PC-3 (cell line): ENCODE data around the gene CSPG4. TPM values are rescaled to one million over a fixed set of nuclear protein-coding genes. Genes with fewer than 3 reads are reported as not detected.
"Not testable (repeated sequence)": the region's sequence is repeated elsewhere in the genome, so short reads cannot be mapped to it uniquely, and the experiment has no call there.

Experiments
- ATAC-seq: fragments of 200-7000 bp; cut with Tn5 transposase; 2 replicates; pipeline ENCODE4 v1.9.1; 2020; ENCODE audit warnings: mild to moderate bottlenecking, moderate library complexity
- BruUV-seq: library from RNA; stranded (reverse); fragments of 400-500 nt; replicated peaks from 2 replicates; lab custom pipeline; 2021; lab: Mats Ljungman, UMichigan
- CTCF ChIA-PET: fragments of 300-600 bp; sonication (Branson Sonifier 250); formaldehyde crosslinking; loops from one replicate; lab custom pipeline; 2022; ENCODE audit warnings: antibody characterized with exemption; lab: Charles Lee
- POLR2A ChIA-PET: fragments of 300-600 bp; sonication (Branson Sonifier 250); formaldehyde crosslinking; loops from one replicate; lab custom pipeline; 2022; ENCODE audit warnings: antibody characterized with exemption; ENCODE audit not compliant: unreplicated experiment; lab: Charles Lee
- DNase-seq: peaks from one replicate; pipeline ENCODE4 v3.0.0-alpha.2; 2015
- H2AFZ ChIP-seq: fragments of 300-600 bp; sonication (generic); 2 replicates; pipeline ENCODE4 v1.6.0; 2016; ENCODE audit warnings: antibody characterized with exemption, low read length
- H3F3A ChIP-seq: fragments of 300-600 bp; sonication (generic); one replicate; pipeline ENCODE4 v1.6.0; 2017; ENCODE audit warnings: antibody characterized with exemption, low read length, control low read depth, mild to moderate bottlenecking; ENCODE audit not compliant: unreplicated experiment
- H3K27ac ChIP-seq: fragments of 300-600 bp; sonication (generic); 2 replicates; pipeline ENCODE4 v1.5.1; 2016; ENCODE audit warnings: mild to moderate bottlenecking, low read length
- H3K27me3 ChIP-seq: fragments of 300-600 bp; sonication (generic); 2 replicates; pipeline ENCODE4 v1.6.1; 2016; ENCODE audit warnings: low read length, mixed read lengths
- H3K36me3 ChIP-seq: fragments of 300-600 bp; sonication (generic); 2 replicates; pipeline ENCODE4 v1.6.1; 2016; ENCODE audit warnings: low read depth, mixed run types, low read length, mixed read lengths
- H3K4me1 ChIP-seq: fragments of 300-600 bp; sonication (generic); 2 replicates; pipeline ENCODE4 v1.5.1; 2016; ENCODE audit warnings: low read length; ENCODE audit not compliant: insufficient read depth
- H3K4me2 ChIP-seq: fragments of 300-600 bp; sonication (generic); 2 replicates; pipeline ENCODE4 v1.6.0; 2016; ENCODE audit warnings: low read length
- H3K4me3 ChIP-seq: fragments of 300-600 bp; sonication (generic); 2 replicates; pipeline ENCODE4 v1.5.1; 2016; ENCODE audit warnings: mild to moderate bottlenecking, low read length, mixed read lengths
- H3K79me2 ChIP-seq: fragments of 300-600 bp; sonication (generic); 2 replicates; pipeline ENCODE4 v1.6.1; 2017; ENCODE audit warnings: low read length, mixed read lengths
- H3K9ac ChIP-seq: fragments of 300-600 bp; sonication (generic); 2 replicates; pipeline ENCODE4 v1.6.0; 2016; ENCODE audit warnings: mild to moderate bottlenecking, low read length
- H3K9me2 ChIP-seq: fragments of 300-600 bp; sonication (generic); replicated peaks from 2 replicates; pipeline ENCODE4 v1.6.1; 2016; ENCODE audit warnings: mixed run types, low read length, mixed read lengths
- H3K9me3 ChIP-seq: fragments of 300-600 bp; sonication (generic); 2 replicates; pipeline ENCODE4 v1.6.1; 2016; ENCODE audit warnings: low read length, mixed read lengths
- H4K20me1 ChIP-seq: fragments of 300-600 bp; sonication (generic); 2 replicates; pipeline ENCODE4 v1.6.1; 2016; ENCODE audit warnings: low read length, mixed read lengths
- EZH2 ChIP-seq: fragments of 300-600 bp; sonication (generic); IDR thresholded peaks from one replicate; pipeline ENCODE4 v1.6.1; 2017; ENCODE audit warnings: antibody characterized with exemption, mild to moderate bottlenecking, low read length; ENCODE audit not compliant: unreplicated experiment
- EZH2phosphoT487 ChIP-seq: fragments of 300-600 bp; sonication (generic); IDR thresholded peaks from 2 replicates; pipeline ENCODE4 v1.6.1; 2018; ENCODE audit warnings: mild to moderate bottlenecking, antibody characterized with exemption, low read length, borderline replicate concordance
- intact Hi-C: fragments of 100-400 bp; cut with micrococcal nuclease; formaldehyde crosslinking; loops from 2 replicates; pipeline ENCODE4 v1.9.0; 2023
- total RNA-seq: library from RNA; depleted of rRNA; stranded (reverse); fragments of >200 nt; gene quantifications from 2 replicates; pipeline ENCODE4 v1.2.3, GENCODE V29; 2014
- TF ChIP-seq, protein P1 (sequence below): fragments of 300-600 bp; sonication (generic); conservative IDR thresholded peaks from 2 replicates; pipeline ENCODE4 v1.5.1; 2017; ENCODE audit warnings: antibody characterized with exemption, low read depth, mild to moderate bottlenecking, low read length

The CSPG4 gene
- total RNA-seq, 1 experiment from 2014 or later: 2.0 TPM

DNA sequence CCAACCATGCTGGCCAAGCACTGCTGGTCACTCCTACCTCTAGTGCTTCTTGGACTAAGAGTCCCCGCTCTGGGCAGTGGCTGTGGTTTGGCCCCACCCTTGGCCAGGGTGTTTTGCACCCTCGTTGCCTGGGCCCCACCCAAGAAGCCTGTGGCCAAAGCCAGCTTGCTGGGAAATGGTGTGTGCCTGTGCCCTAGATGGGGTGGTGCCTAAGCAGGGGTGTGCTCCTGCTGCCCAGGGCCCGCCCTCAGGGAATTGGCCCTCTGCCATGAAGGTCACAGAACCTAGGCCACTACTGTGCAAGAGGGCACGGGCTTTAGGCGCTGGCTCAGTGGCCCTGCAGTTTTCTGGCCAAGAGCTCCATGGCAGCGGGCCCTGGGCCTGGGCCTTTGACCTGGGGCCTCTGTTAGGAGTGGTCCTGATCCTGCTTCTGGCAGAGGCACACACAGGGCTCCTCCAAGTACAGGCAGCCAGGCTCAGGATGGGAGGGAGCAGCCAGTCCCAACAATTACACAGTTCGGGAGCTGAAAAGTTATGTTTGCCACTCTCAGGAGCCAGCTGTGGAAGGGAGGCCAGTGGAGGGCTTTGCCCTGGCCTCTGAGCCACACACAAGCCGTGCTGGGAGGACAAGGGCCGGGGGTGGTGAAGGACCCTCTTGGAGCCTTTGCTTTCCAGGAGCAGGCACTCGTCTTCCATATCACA is 3.8 kb upstream of the CSPG4 start:
- BruUV-seq, H3K9ac ChIP-seq, ATAC-seq: not testable (repeated sequence)

DNA sequence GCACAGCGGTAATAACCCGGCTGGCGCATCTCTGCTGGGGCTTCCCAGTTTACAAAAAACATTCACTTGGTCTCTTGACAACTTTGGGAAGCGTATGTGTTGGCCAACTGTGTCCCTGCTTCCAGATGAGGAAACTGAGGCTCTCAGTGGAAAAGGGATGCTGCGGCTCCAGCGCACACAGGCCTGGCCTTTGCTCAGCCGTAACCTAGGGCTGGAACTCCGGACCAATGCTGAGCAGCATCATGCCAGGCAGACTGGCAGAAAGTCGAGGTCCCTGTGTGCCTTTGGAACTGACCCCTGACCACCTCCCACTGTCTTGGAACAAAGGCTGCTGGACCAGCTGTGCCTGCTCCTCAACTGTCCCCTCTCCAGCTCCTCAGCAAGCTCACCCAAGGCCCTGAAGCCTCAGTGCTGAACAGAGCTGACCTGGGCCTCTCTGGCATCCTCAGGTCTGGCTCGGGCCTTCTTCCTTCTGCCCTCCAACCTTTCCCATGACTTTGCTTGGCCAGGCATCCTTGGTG is 2.7 kb upstream of the CSPG4 start:
- H3K4me1 ChIP-seq, POLR2A ChIA-PET, H3F3A ChIP-seq, H4K20me1 ChIP-seq, H3K36me3 ChIP-seq, H3K27ac ChIP-seq, H3K9me3 ChIP-seq, H3K9me2 ChIP-seq, H3K9ac ChIP-seq, BruUV-seq, H3K27me3 ChIP-seq, DNase-seq, intact Hi-C loops, H3K4me3 ChIP-seq, CTCF ChIA-PET, H2AFZ ChIP-seq, ATAC-seq, H3K79me2 ChIP-seq, H3K4me2 ChIP-seq: not testable (repeated sequence)

More for the DNA sequence above, 3.8 kb upstream of the CSPG4 start:
- H3K36me3 ChIP-seq, H3F3A ChIP-seq, DNase-seq, H4K20me1 ChIP-seq, H3K4me3 ChIP-seq, H3K79me2 ChIP-seq, H3K4me1 ChIP-seq, H2AFZ ChIP-seq, H3K9me3 ChIP-seq, POLR2A ChIA-PET, H3K9me2 ChIP-seq, intact Hi-C loops, H3K27ac ChIP-seq, H3K27me3 ChIP-seq, CTCF ChIA-PET, H3K4me2 ChIP-seq: not testable (repeated sequence)

DNA sequence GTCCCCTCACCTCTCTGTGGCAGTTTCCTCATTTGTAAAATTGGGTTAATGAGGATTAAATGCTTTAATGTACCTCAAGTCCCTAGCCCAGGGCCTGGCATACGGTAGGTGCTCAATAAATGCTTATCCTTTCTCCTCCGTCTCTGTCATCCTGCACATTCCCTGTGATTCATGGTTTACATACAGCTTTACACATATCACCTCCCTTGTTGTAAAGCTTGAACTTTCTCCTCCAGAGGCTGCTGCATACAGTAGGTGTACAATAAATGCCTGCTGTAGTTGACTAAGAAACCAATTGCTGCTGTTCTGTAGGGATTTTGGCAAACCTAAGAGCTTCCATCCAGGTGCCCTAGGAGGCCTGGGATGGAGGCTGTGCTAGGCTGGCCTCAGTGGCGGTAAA is 1.5 kb upstream of the CSPG4 start:
- H3K9ac ChIP-seq: no peak overlapping the region
- intact Hi-C loops: no loop called here
- H3F3A ChIP-seq: no peaks in the 10 kb centered on the region
- no peak overlapping the region for H3K4me3 ChIP-seq
- TF ChIP-seq EZH2 (no peak), EZH2phosphoT487 (no peak)
- TF ChIP-seq, protein P1, sequence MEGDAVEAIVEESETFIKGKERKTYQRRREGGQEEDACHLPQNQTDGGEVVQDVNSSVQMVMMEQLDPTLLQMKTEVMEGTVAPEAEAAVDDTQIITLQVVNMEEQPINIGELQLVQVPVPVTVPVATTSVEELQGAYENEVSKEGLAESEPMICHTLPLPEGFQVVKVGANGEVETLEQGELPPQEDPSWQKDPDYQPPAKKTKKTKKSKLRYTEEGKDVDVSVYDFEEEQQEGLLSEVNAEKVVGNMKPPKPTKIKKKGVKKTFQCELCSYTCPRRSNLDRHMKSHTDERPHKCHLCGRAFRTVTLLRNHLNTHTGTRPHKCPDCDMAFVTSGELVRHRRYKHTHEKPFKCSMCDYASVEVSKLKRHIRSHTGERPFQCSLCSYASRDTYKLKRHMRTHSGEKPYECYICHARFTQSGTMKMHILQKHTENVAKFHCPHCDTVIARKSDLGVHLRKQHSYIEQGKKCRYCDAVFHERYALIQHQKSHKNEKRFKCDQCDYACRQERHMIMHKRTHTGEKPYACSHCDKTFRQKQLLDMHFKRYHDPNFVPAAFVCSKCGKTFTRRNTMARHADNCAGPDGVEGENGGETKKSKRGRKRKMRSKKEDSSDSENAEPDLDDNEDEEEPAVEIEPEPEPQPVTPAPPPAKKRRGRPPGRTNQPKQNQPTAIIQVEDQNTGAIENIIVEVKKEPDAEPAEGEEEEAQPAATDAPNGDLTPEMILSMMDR: no peak
- H3K79me2 ChIP-seq: no peaks in the 10 kb centered on the region
- H3K27ac ChIP-seq: no peak overlapping the region
- no peak overlapping the region for H3K4me2 ChIP-seq
- POLR2A ChIA-PET: no interaction called here
- H3K4me1 ChIP-seq: no peaks in the 10 kb centered on the region
- no peaks in the 10 kb centered on the region for H3K27me3 ChIP-seq
- H4K20me1 ChIP-seq: no peaks in the 10 kb centered on the region
- H3K9me3 ChIP-seq: no peaks in the 10 kb centered on the region
- CTCF ChIA-PET: no interaction called here
- H2AFZ ChIP-seq: no peak overlapping the region
- no peaks in the 10 kb centered on the region for H3K36me3 ChIP-seq
- H3K9me2 ChIP-seq: no peaks in the 10 kb centered on the region
- BruUV-seq: no TSS peak
- ATAC-seq (no peak), DNase-seq (no peak)
